HepG2 (cell line): ENCODE results near the gene HSF4. TPM values are rescaled to one million over a fixed set of nuclear protein-coding genes. Genes with fewer than 3 reads are reported as not detected.

Experiments used
- ARNT ChIP-seq: fragments of 450-650 bp; IDR thresholded peaks from 2 replicates; pipeline ENCODE4 v1.6.1; 2017
- ERF ChIP-seq: IDR thresholded peaks from 2 replicates; pipeline ENCODE4 v1.6.1; 2018; ENCODE audit warnings: missing biosample characterization, missing genetic modification reagents
- FOXJ3 ChIP-seq: sonication (generic); formaldehyde crosslinking; IDR thresholded peaks from 2 replicates; pipeline ENCODE4 v1.4.0; 2020; ENCODE audit warnings: missing genetic modification reagents, mild to moderate bottlenecking, borderline replicate concordance
- GZF1 ChIP-seq: sonication (generic); formaldehyde crosslinking; IDR thresholded peaks from 2 replicates; pipeline ENCODE4 v1.5.1; 2020; ENCODE audit warnings: mild to moderate bottlenecking, missing genetic modification reagents
- HNRNPL ChIP-seq: fragments of 200-400 bp; formaldehyde crosslinking; IDR thresholded peaks from 2 replicates; pipeline ENCODE4 v1.6.1; 2017; ENCODE audit warnings: mild to moderate bottlenecking, low read depth, low read length
- REPIN1 ChIP-seq: sonication (generic); formaldehyde crosslinking; IDR thresholded peaks from 2 replicates; pipeline ENCODE4 v1.8.0; 2022; ENCODE audit warnings: missing genetic modification reagents, low read depth, mild to moderate bottlenecking, borderline replicate concordance
- YEATS2 ChIP-seq: sonication (generic); formaldehyde crosslinking; IDR thresholded peaks from 2 replicates; pipeline ENCODE4 v1.4.0; 2020; ENCODE audit warnings: missing genetic modification reagents, borderline replicate concordance
- ZNF17 ChIP-seq: sonication (generic); formaldehyde crosslinking; IDR thresholded peaks from 2 replicates; pipeline ENCODE4 v1.5.0; 2020; ENCODE audit warnings: mild to moderate bottlenecking, missing genetic modification reagents
- ZNF367 ChIP-seq: sonication (generic); formaldehyde crosslinking; IDR thresholded peaks from 2 replicates; pipeline ENCODE4 v1.4.0; 2020; ENCODE audit warnings: missing genetic modification reagents, borderline replicate concordance
- ZNF430 ChIP-seq: sonication (generic); formaldehyde crosslinking; IDR thresholded peaks from 2 replicates; pipeline ENCODE4 v1.9.0; 2021; ENCODE audit warnings: mild to moderate bottlenecking, missing genetic modification reagents
- ZNF577 ChIP-seq: sonication (generic); formaldehyde crosslinking; IDR thresholded peaks from 2 replicates; pipeline ENCODE4 v1.4.0; 2020; ENCODE audit warnings: mild to moderate bottlenecking, low read depth, missing genetic modification reagents, borderline replicate concordance
- ZSCAN12 ChIP-seq: sonication (generic); formaldehyde crosslinking; IDR thresholded peaks from 2 replicates; pipeline ENCODE4 v1.9.0; 2021; ENCODE audit warnings: mild to moderate bottlenecking, missing genetic modification reagents
- polyA plus RNA-seq, 8 experiments: library from polyadenylated mRNA; depleted of rRNA in 3 of 8; stranded (reverse) in 7 of 8; unstranded in 1 of 8; fragments of >200 nt; fragmentation: Illumina TruSeq in 4 of 8; extraction: Trizol in 4 of 8; gene quantifications; 2 replicates each; pipeline versions ENCODE4 v1.2.1 to v1.2.3, GENCODE V29; 2011 to 2016; ENCODE audit warnings: low read depth in 4 of 8, missing spikeins in 1 of 8, mixed read lengths in 1 of 8; ENCODE audit not compliant: insufficient read depth in 1 of 8
- total RNA-seq, 5 experiments: library from RNA; depleted of rRNA; stranded (reverse); fragments of >200 nt; fragmentation: Illumina TruSeq; extraction: Trizol; gene quantifications; 2 replicates each; pipeline ENCODE4 v1.2.3, GENCODE V29; 2016; ENCODE audit warnings: low read depth in 1 of 5
- TF ChIP-seq, protein P1 (sequence below): sonication (generic); IDR thresholded peaks from 2 replicates; pipeline ENCODE4 v1.6.1; 2016; ENCODE audit warnings: low read depth, borderline replicate concordance
- TF ChIP-seq, protein P2 (sequence below): conservative IDR thresholded peaks from 2 replicates; pipeline ENCODE4 v1.6.1; 2018; ENCODE audit warnings: missing genetic modification reagents
- TF ChIP-seq, protein P3 (sequence below): sonication (generic); formaldehyde crosslinking; IDR thresholded peaks from 2 replicates; pipeline ENCODE4 v1.9.0; 2021; ENCODE audit warnings: missing genetic modification reagents, borderline replicate concordance
- TF ChIP-seq, protein P4 (sequence below): sonication (generic); formaldehyde crosslinking; IDR thresholded peaks from 2 replicates; pipeline ENCODE4 v1.4.0; 2020; ENCODE audit warnings: missing genetic modification reagents, borderline replicate concordance
- TF ChIP-seq, protein P5 (sequence below): sonication (generic); formaldehyde crosslinking; IDR thresholded peaks from 2 replicates; pipeline ENCODE4 v1.5.0; 2020; ENCODE audit warnings: mild to moderate bottlenecking, missing genetic modification reagents
- TF ChIP-seq, protein P6 (sequence below): sonication (generic); formaldehyde crosslinking; conservative IDR thresholded peaks from 2 replicates; pipeline ENCODE4 v1.8.0; 2022; ENCODE audit warnings: low read depth, missing genetic modification reagents

HSF4 gene
- total and polyA plus RNA-seq, 2 of the 13 experiments (the other 11 are each of a cell fraction or from before 2014, with no cell fraction given): 3.5 to 16.9 TPM

DNA sequence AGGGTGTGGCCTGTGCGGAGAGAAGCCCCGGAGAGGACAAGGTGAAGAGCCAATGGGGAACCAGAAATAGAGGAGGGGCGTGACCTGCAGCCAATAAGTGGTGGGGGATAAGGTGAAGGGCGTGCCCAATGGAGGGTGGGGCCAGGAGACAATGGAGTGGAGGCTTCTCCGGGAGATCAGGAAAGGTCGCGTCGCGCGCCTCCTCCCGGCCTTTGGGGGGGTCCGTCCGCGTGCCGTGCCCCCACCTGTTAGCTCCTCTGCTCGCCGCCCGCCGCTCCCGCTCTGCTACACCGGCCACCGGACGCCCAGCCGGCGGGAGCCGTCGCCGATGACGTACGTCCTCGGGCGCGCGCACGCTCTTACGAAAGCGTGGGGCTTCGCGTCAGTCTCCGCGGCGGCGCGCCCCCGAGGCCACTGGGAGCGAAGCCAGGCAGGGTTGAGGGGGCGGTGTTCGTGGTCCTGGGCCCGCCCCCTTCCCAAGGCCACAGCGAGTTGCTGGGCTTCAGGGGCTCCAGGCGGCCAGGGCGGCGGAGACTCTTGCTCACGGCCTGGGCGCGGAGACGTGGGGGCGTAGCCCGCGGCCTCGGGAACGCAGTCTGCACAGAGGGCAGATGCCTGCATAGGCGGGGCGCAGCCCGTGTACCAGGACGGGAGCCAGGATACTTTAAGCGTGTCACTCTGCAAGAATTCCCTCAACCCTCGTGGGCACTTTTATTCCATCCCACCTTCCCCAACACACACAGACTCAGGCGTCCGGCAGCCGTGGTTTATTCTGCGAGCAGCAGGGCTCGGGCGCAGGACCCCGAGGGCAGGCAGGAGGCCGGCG, 19.3 kb downstream of the HSF4 start, which contains the start of gene MATCAP1 (continued):
- TF ChIP-seq ZSCAN12 (CRISPR knock-in tag) (no peak; the same call in 1 of the 2 replicates), ERF (CRISPR knock-in tag) (peak; percentile 39), ZNF17 (no peak), REPIN1 (CRISPR knock-in tag) (peak; percentile 84; the same call in 1 of the 2 replicates), ZNF577 (CRISPR knock-in tag) (no peak), YEATS2 (CRISPR knock-in tag) (peak; percentile 73; the same call in 1 of the 2 replicates), GZF1 (0 out of 2 replicates have a peak, but pooled peaks have one; percentile 41), ZNF430 (CRISPR knock-in tag) (no peak; the same call in 1 of the 2 replicates), HNRNPL (no peak), ZNF367 (CRISPR knock-in tag) (no peak), FOXJ3 (CRISPR knock-in tag) (no peak), ARNT (no peak)
- TF ChIP-seq, protein P1, sequence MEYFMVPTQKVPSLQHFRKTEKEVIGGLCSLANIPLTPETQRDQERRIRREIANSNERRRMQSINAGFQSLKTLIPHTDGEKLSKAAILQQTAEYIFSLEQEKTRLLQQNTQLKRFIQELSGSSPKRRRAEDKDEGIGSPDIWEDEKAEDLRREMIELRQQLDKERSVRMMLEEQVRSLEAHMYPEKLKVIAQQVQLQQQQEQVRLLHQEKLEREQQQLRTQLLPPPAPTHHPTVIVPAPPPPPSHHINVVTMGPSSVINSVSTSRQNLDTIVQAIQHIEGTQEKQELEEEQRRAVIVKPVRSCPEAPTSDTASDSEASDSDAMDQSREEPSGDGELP: peak; percentile 33; the same call in 1 of the 2 replicates
- TF ChIP-seq, protein P2, sequence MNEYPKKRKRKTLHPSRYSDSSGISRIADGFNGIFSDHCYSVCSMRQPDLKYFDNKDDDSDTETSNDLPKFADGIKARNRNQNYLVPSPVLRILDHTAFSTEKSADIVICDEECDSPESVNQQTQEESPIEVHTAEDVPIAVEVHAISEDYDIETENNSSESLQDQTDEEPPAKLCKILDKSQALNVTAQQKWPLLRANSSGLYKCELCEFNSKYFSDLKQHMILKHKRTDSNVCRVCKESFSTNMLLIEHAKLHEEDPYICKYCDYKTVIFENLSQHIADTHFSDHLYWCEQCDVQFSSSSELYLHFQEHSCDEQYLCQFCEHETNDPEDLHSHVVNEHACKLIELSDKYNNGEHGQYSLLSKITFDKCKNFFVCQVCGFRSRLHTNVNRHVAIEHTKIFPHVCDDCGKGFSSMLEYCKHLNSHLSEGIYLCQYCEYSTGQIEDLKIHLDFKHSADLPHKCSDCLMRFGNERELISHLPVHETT: peak; percentile 97
- TF ChIP-seq, protein P3, sequence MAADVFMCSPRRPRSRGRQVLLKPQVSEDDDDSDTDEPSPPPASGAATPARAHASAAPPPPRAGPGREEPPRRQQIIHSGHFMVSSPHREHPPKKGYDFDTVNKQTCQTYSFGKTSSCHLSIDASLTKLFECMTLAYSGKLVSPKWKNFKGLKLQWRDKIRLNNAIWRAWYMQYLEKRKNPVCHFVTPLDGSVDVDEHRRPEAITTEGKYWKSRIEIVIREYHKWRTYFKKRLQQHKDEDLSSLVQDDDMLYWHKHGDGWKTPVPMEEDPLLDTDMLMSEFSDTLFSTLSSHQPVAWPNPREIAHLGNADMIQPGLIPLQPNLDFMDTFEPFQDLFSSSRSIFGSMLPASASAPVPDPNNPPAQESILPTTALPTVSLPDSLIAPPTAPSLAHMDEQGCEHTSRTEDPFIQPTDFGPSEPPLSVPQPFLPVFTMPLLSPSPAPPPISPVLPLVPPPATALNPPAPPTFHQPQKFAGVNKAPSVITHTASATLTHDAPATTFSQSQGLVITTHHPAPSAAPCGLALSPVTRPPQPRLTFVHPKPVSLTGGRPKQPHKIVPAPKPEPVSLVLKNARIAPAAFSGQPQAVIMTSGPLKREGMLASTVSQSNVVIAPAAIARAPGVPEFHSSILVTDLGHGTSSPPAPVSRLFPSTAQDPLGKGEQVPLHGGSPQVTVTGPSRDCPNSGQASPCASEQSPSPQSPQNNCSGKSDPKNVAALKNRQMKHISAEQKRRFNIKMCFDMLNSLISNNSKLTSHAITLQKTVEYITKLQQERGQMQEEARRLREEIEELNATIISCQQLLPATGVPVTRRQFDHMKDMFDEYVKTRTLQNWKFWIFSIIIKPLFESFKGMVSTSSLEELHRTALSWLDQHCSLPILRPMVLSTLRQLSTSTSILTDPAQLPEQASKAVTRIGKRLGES: no peak
- TF ChIP-seq, protein P4, sequence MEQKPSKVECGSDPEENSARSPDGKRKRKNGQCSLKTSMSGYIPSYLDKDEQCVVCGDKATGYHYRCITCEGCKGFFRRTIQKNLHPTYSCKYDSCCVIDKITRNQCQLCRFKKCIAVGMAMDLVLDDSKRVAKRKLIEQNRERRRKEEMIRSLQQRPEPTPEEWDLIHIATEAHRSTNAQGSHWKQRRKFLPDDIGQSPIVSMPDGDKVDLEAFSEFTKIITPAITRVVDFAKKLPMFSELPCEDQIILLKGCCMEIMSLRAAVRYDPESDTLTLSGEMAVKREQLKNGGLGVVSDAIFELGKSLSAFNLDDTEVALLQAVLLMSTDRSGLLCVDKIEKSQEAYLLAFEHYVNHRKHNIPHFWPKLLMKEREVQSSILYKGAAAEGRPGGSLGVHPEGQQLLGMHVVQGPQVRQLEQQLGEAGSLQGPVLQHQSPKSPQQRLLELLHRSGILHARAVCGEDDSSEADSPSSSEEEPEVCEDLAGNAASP: peak; percentile 75; the same call in 1 of the 2 replicates
- TF ChIP-seq, protein P5, sequence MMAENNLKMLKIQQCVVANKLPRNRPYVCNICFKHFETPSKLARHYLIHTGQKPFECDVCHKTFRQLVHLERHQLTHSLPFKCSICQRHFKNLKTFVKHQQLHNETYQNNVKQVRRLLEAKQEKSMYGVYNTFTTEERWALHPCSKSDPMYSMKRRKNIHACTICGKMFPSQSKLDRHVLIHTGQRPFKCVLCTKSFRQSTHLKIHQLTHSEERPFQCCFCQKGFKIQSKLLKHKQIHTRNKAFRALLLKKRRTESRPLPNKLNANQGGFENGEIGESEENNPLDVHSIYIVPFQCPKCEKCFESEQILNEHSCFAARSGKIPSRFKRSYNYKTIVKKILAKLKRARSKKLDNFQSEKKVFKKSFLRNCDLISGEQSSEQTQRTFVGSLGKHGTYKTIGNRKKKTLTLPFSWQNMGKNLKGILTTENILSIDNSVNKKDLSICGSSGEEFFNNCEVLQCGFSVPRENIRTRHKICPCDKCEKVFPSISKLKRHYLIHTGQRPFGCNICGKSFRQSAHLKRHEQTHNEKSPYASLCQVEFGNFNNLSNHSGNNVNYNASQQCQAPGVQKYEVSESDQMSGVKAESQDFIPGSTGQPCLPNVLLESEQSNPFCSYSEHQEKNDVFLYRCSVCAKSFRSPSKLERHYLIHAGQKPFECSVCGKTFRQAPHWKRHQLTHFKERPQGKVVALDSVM (CRISPR knock-in tag): 0 out of 2 replicates have a peak, but pooled peaks have one; percentile 47
- TF ChIP-seq, protein P6, sequence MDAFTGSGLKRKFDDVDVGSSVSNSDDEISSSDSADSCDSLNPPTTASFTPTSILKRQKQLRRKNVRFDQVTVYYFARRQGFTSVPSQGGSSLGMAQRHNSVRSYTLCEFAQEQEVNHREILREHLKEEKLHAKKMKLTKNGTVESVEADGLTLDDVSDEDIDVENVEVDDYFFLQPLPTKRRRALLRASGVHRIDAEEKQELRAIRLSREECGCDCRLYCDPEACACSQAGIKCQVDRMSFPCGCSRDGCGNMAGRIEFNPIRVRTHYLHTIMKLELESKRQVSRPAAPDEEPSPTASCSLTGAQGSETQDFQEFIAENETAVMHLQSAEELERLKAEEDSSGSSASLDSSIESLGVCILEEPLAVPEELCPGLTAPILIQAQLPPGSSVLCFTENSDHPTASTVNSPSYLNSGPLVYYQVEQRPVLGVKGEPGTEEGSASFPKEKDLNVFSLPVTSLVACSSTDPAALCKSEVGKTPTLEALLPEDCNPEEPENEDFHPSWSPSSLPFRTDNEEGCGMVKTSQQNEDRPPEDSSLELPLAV: no peak
